IMR-90 (cell line): ENCODE results near the gene PAQR9. TPM values are rescaled to one million over a fixed set of nuclear protein-coding genes. Genes with fewer than 3 reads are reported as not detected.

Experiments used
- ATAC-seq: fragments of 200-7000 bp; cut with Tn5 transposase; 2 replicates; pipeline ENCODE4 v1.9.1; 2020; ENCODE audit warnings: low read depth, mild to moderate bottlenecking, moderate library complexity
- BruUV-seq: library from RNA; stranded (reverse); fragments of 400-500 nt; replicated peaks from 2 replicates; lab custom pipeline; 2021; lab: Mats Ljungman, UMichigan
- CTCF ChIA-PET: fragments of 300-600 bp; formaldehyde crosslinking; extraction: SDS; loops from one replicate; lab custom pipeline; 2021; ENCODE audit warnings: antibody characterized with exemption; lab: Yijun Ruan, JAX
- POLR2A ChIA-PET: fragments of 300-600 bp; sonication (Branson Sonifier 250); formaldehyde crosslinking; loops from one replicate; lab custom pipeline; 2022; ENCODE audit warnings: antibody characterized with exemption; ENCODE audit not compliant: unreplicated experiment; lab: Charles Lee
- DNase-seq: peaks from one replicate; pipeline ENCODE4 v3.0.0; 2013
- H2AFZ ChIP-seq: replicated peaks from 2 replicates; pipeline ENCODE3; 2013; ENCODE audit warnings: low read length, mild to moderate bottlenecking; ENCODE audit not compliant: poor library complexity
- H2AK5ac ChIP-seq: 2 replicates; pipeline ENCODE4 v1.6.1; 2013; ENCODE audit warnings: low read depth, low read length, inconsistent platforms
- H2AK9ac ChIP-seq: replicated peaks from 2 replicates; pipeline ENCODE3; 2013; ENCODE audit warnings: mild to moderate bottlenecking, low read depth, low read length, moderate library complexity; ENCODE audit not compliant: poor library complexity
- H2BK120ac ChIP-seq: 2 replicates; pipeline ENCODE4 v1.6.1; 2013; ENCODE audit warnings: low read depth, low read length, inconsistent platforms
- H2BK15ac ChIP-seq: 3 replicates; pipeline ENCODE4 v1.6.1; 2013; ENCODE audit warnings: low read depth, low read length, inconsistent platforms
- H2BK20ac ChIP-seq: 2 replicates; pipeline ENCODE4 v1.6.1; 2013; ENCODE audit warnings: low read depth, mild to moderate bottlenecking, inconsistent platforms, low read length, moderate library complexity
- H2BK5ac ChIP-seq: 2 replicates; pipeline ENCODE4 v1.6.1; 2013; ENCODE audit warnings: mild to moderate bottlenecking, low read depth, low read length, inconsistent platforms; ENCODE audit not compliant: poor library complexity, severe bottlenecking
- H3K14ac ChIP-seq: replicated peaks from 2 replicates; pipeline ENCODE4 v1.6.1; 2013; ENCODE audit warnings: low read depth, low read length, inconsistent platforms
- H3K18ac ChIP-seq: 2 replicates; pipeline ENCODE4 v1.6.1; 2013; ENCODE audit warnings: low read depth, low read length, control low read depth
- H3K23ac ChIP-seq: 2 replicates; pipeline ENCODE4 v1.6.1; 2013; ENCODE audit warnings: low read depth, low read length, inconsistent platforms
- H3K27ac ChIP-seq: 2 replicates; pipeline ENCODE4 v1.5.1; 2013; ENCODE audit warnings: mild to moderate bottlenecking, control low read depth, low read length; ENCODE audit not compliant: insufficient read depth
- H3K27me3 ChIP-seq: 2 replicates; pipeline ENCODE4 v1.6.1; 2013; ENCODE audit warnings: low read length; ENCODE audit not compliant: control insufficient read depth, insufficient read depth
- H3K36me3 ChIP-seq: 2 replicates; pipeline ENCODE4 v1.6.1; 2013; ENCODE audit warnings: low read length, mixed read lengths; ENCODE audit not compliant: control insufficient read depth, insufficient read depth
- H3K4ac ChIP-seq: 2 replicates; pipeline ENCODE4 v1.6.1; 2013; ENCODE audit warnings: low read depth, low read length, inconsistent platforms
- H3K4me1 ChIP-seq: 2 replicates; pipeline ENCODE4 v1.6.1; 2013; ENCODE audit warnings: low read length, mixed read lengths; ENCODE audit not compliant: control insufficient read depth, insufficient read depth
- H3K4me2 ChIP-seq: 2 replicates; pipeline ENCODE4 v1.6.1; 2013; ENCODE audit warnings: low read depth, mild to moderate bottlenecking, control low read depth, low read length, moderate library complexity
- H3K4me3 ChIP-seq: 2 replicates; pipeline ENCODE4 v1.5.1; 2013; ENCODE audit warnings: low read depth, mild to moderate bottlenecking, control low read depth, low read length, moderate library complexity; ENCODE audit not compliant: insufficient read depth
- H3K56ac ChIP-seq: 2 replicates; pipeline ENCODE4 v1.6.1; 2013; ENCODE audit warnings: low read length, inconsistent platforms; ENCODE audit not compliant: insufficient read depth; ENCODE audit errors: extremely low read depth
- H3K79me1 ChIP-seq, 2 experiments: 2 replicates each; pipeline ENCODE4 v1.6.1; 2013; ENCODE audit warnings: low read length in 2 of 2, inconsistent platforms in 1 of 2, low read depth in 1 of 2
- H3K9ac ChIP-seq: 2 replicates; pipeline ENCODE4 v1.6.1; 2013; ENCODE audit warnings: low read depth, low read length, control low read depth
- H3K9me1 ChIP-seq: 2 replicates; pipeline ENCODE4 v1.6.1; 2013; ENCODE audit warnings: low read length, inconsistent platforms; ENCODE audit not compliant: insufficient read depth
- H3K9me3 ChIP-seq: 2 replicates; pipeline ENCODE4 v1.6.1; 2013; ENCODE audit warnings: low read length; ENCODE audit not compliant: control insufficient read depth, insufficient read depth
- H4K20me1 ChIP-seq: 2 replicates; pipeline ENCODE4 v1.6.1; 2013; ENCODE audit warnings: low read length, inconsistent platforms; ENCODE audit not compliant: insufficient read depth
- H4K5ac ChIP-seq: 2 replicates; pipeline ENCODE4 v1.6.1; 2013; ENCODE audit warnings: mild to moderate bottlenecking, low read depth, low read length, control low read depth
- H4K8ac ChIP-seq, 2 experiments: 2 replicates each; pipeline ENCODE4 v1.6.1; 2013; ENCODE audit warnings: low read depth in 2 of 2, low read length in 2 of 2, control low read depth in 1 of 2, inconsistent platforms in 1 of 2
- H4K91ac ChIP-seq: 2 replicates; pipeline ENCODE4 v1.6.1; 2013; ENCODE audit warnings: low read depth, low read length, inconsistent platforms; ENCODE audit not compliant: insufficient read depth
- BHLHE40 ChIP-seq: fragments of 150-350 bp; IDR thresholded peaks from 2 replicates; pipeline ENCODE4 v1.6.1; 2016; ENCODE audit warnings: mild to moderate bottlenecking, low read depth, low read length
- CEBPB ChIP-seq: IDR thresholded peaks from 2 replicates; pipeline ENCODE4 v1.6.1; 2012; ENCODE audit warnings: low read depth, low read length, improper control_type of control experiment
- CTCF ChIP-seq: conservative IDR thresholded peaks from 2 replicates; pipeline ENCODE4 v1.5.1; 2012; ENCODE audit warnings: mild to moderate bottlenecking, low read depth, low read length, improper control_type of control experiment
- ELK1 ChIP-seq: fragments of 150-350 bp; IDR thresholded peaks from 2 replicates; pipeline ENCODE4 v1.6.1; 2016; ENCODE audit warnings: low read depth, mild to moderate bottlenecking, low read length, moderate library complexity, borderline replicate concordance
- FOS ChIP-seq: fragments of 150-350 bp; IDR thresholded peaks from 2 replicates; pipeline ENCODE4 v1.6.1; 2016; ENCODE audit warnings: low read depth, low read length
- MAFK ChIP-seq: IDR thresholded peaks from 2 replicates; pipeline ENCODE4 v1.6.1; 2012; ENCODE audit warnings: low read depth, low read length, improper control_type of control experiment
- MAZ ChIP-seq: IDR thresholded peaks from 2 replicates; pipeline ENCODE4 v1.6.1; 2012; ENCODE audit warnings: low read depth, mild to moderate bottlenecking, low read length, improper control_type of control experiment, moderate library complexity, borderline replicate concordance
- MXI1 ChIP-seq: IDR thresholded peaks from 2 replicates; pipeline ENCODE4 v1.6.1; 2012; ENCODE audit warnings: low read depth, mild to moderate bottlenecking, low read length, moderate library complexity, borderline replicate concordance
- NFE2L2 ChIP-seq: fragments of 150-350 bp; IDR thresholded peaks from 2 replicates; pipeline ENCODE4 v1.6.1; 2016; ENCODE audit warnings: low read depth, mild to moderate bottlenecking, low read length
- POLR2A ChIP-seq: IDR thresholded peaks from 2 replicates; pipeline ENCODE4 v1.6.1; 2012; ENCODE audit warnings: mild to moderate bottlenecking, low read depth, low read length
- RAD21 ChIP-seq: IDR thresholded peaks from 2 replicates; pipeline ENCODE4 v1.6.1; 2012; ENCODE audit warnings: low read length, improper control_type of control experiment
- RCOR1 ChIP-seq: IDR thresholded peaks from 2 replicates; pipeline ENCODE4 v1.6.1; 2012; ENCODE audit warnings: mild to moderate bottlenecking, low read length, improper control_type of control experiment; ENCODE audit not compliant: insufficient replicate concordance
- RFX5 ChIP-seq: IDR thresholded peaks from 2 replicates; pipeline ENCODE4 v1.8.0; 2012; ENCODE audit warnings: low read depth, mild to moderate bottlenecking, low read length, moderate library complexity
- SMC3 ChIP-seq: fragments of 150-350 bp; IDR thresholded peaks from 2 replicates; pipeline ENCODE4 v1.6.1; 2016; ENCODE audit warnings: low read depth, mild to moderate bottlenecking, antibody characterized with exemption, low read length, moderate library complexity
- USF2 ChIP-seq: fragments of 150-350 bp; IDR thresholded peaks from 2 replicates; pipeline ENCODE4 v1.6.1; 2017; ENCODE audit warnings: mild to moderate bottlenecking, antibody characterized with exemption, low read length, low read depth
- WGBS, 2 experiments: methylation state at CpG; one replicate each; pipeline versions ENCODE4 v1.1.5 to v1.1.7; 2013; ENCODE audit warnings: missing lambda C conversion rate in 2 of 2; ENCODE audit not compliant: insufficient read length in 1 of 2; ENCODE audit errors: extremely low coverage in 2 of 2; 5-methylcytosine and 5-hydroxymethylcytosine counted together
- dilution Hi-C: fragments of 300-500 bp; cut with HindIII; formaldehyde crosslinking; loops from one replicate; pipeline ENCODE4 v1.14.3; 2018; ENCODE audit warnings: low sequenced_read_pairs; ENCODE audit not compliant: unreplicated experiment
- in situ Hi-C: fragments of 300-500 bp; cut with MboI; formaldehyde crosslinking; loops from 3 replicates; pipeline ENCODE4 v1.14.3; 2019; ENCODE audit warnings: low sequenced_read_pairs, inconsistent platforms, mixed read lengths
- intact Hi-C: fragments of 100-400 bp; cut with micrococcal nuclease; formaldehyde crosslinking; loops from 2 replicates; pipeline ENCODE4 v1.10.0; 2022
- polyA plus RNA-seq, 3 experiments: library from polyadenylated mRNA; depleted of rRNA; stranded (reverse); fragments of >200 nt; gene quantifications; 2 replicates each; pipeline ENCODE4 v1.2.3, GENCODE V29; 2012; ENCODE audit warnings: low replicate concordance in 1 of 3
- total RNA-seq: library from RNA; depleted of rRNA; stranded (reverse); fragments of >200 nt; gene quantifications from 2 replicates; pipeline ENCODE4 v1.2.3, GENCODE V29; 2012

Gene PAQR9
- total and polyA plus RNA-seq, 2 of the 4 experiments (the other 2 are of a cell fraction): 0.05 TPM; not detected in 1

- Histone ChIP-seq H3K23ac (peak overlapping the region; percentile 98), H3K79me1 (peaks cover 7 to 16% of the 10 kb centered on the region in 2 experiments; a peak in 2 of 4 replicates), H3K9me3 (no peaks in the 10 kb centered on the region), H3K4ac (peak overlapping the region; percentile 34), H2BK20ac (no peak overlapping the region), H3K27ac (peak overlapping the region; percentile 94), H2BK15ac (no peak overlapping the region), H3K18ac (0 out of 2 replicates have a peak overlapping the region, but pooled peaks have one; percentile 0), H4K20me1 (peaks cover 12% of the 10 kb centered on the region; the same call in 1 of the 2 replicates), H3K27me3 (no peaks in the 10 kb centered on the region), H3K9ac (peak overlapping the region; percentile 93), H3K9me1 (no peaks in the 10 kb centered on the region; the same call in 1 of the 2 replicates), H2AK5ac (peak overlapping the region; percentile 72), H4K91ac (peak overlapping the region; percentile 41), H3K4me3 (peak overlapping the region; percentile 76), H2AFZ (peak overlapping the region; percentile 79), H3K4me1 (peaks cover 3% of the 10 kb centered on the region; the same call in 1 of the 2 replicates), H3K36me3 (no peaks in the 10 kb centered on the region), H2BK5ac (peak overlapping the region; percentile 89), H3K14ac (peak overlapping the region; percentile 27), H4K8ac (peak overlapping the region; percentile 74 to 95; a peak in 3 of 4 replicates), H3K56ac (peak overlapping the region; percentile 92), H4K5ac (peak overlapping the region; percentile 59), H2AK9ac (peak overlapping the region; percentile 56), H3K4me2 (peak overlapping the region; percentile 94), H2BK120ac (no peak overlapping the region)
- DNase-seq (peak; percentile 43), ATAC-seq (0 out of 2 replicates have a peak, but pooled peaks have one; percentile 2)
- POLR2A ChIA-PET: interaction anchor here (0.5 to 0.7 kb wide), 2 partner anchors 124 to 565 kb away, joined by 3 to 6 read pairs; no protein-coding TSS in a partner anchor
- WGBS, 2 experiments: 16% methylated on average over 8 of the region's 10 CpGs; no CpG with 5 or more reads in 1 of the 2 experiments
- no TSS peak for BruUV-seq
- in situ Hi-C loops (no loop called here), intact Hi-C loops (loop anchor here (5.0 kb wide), 1 partner anchor 423 kb away; the partner anchor contains the start of gene ATR), dilution Hi-C loops (no loop called here)
- CTCF ChIA-PET: interaction anchor here (1.0 kb wide), 2 partner anchors 13 to 172 kb away, joined by 3 to 4 read pairs; no protein-coding TSS in a partner anchor
- no peak for TF ChIP-seq ELK1
- no peak for TF ChIP-seq RCOR1
- TF ChIP-seq SMC3: no peak
- no peak for TF ChIP-seq CTCF
- TF ChIP-seq MAFK: no peak
- TF ChIP-seq CEBPB: no peak
- TF ChIP-seq RAD21: no peak
- TF ChIP-seq NFE2L2: no peak
- no peak for TF ChIP-seq MAZ
- no peak for TF ChIP-seq POLR2A
- TF ChIP-seq RFX5: no peak
- TF ChIP-seq MXI1: no peak
- no peak for TF ChIP-seq BHLHE40
- TF ChIP-seq USF2: no peak
- TF ChIP-seq FOS: no peak
These were observed 37.1 kb upstream of the PAQR9 start for GRCh38 chr3:143000528-143000927.
